ENCODE measurements around the gene CHMP1A.

Gene CHMP1A

GRCh38 chr16:89623511-89624261 lies 33.8 kb downstream of the CHMP1A start:
- no peak for DNase-seq (ENCODE audit: low spot score)

GRCh38 chr16:89621698-89622409 lies 35.7 kb downstream of the CHMP1A start:
- DNase-seq (ENCODE audit: low spot score), result no peak

GRCh38 chr16:89621136-89621697 lies 36.3 kb downstream of the CHMP1A start:
- DNase-seq (ENCODE audit: low spot score), result no peak

- DNase-seq (ENCODE audit: low spot score), result no peak
Measured at GRCh38 chr16:89620406-89620841, 37.1 kb downstream of the CHMP1A start.

- no peak for DNase-seq (ENCODE audit: low spot score)
Measured at GRCh38 chr16:89619840-89620239, 37.7 kb downstream of the CHMP1A start.

- DNase-seq (ENCODE audit: low spot score), result no peak
Measured at GRCh38 chr16:89618109-89618998, 39.2 kb downstream of the CHMP1A start.

- no peak for DNase-seq (ENCODE audit: low spot score)
Measured at GRCh38 chr16:89617036-89617435, 40.5 kb downstream of the CHMP1A start.

- no peak for DNase-seq (ENCODE audit: low spot score)
Measured at GRCh38 chr16:89616623-89617022, 40.9 kb downstream of the CHMP1A start.

GRCh38 chr16:89615596-89616090 lies 41.9 kb downstream of the CHMP1A start:
- peak; percentile 84 for DNase-seq (ENCODE audit: low spot score)

GRCh38 chr16:89615176-89615575 lies 42.3 kb downstream of the CHMP1A start:
- DNase-seq (ENCODE audit: low spot score), result no peak

GRCh38 chr16:89613954-89614459 lies 43.5 kb downstream of the CHMP1A start:
- DNase-seq (ENCODE audit: low spot score), result no peak

- DNase-seq (ENCODE audit: low spot score), result no peak
Measured at GRCh38 chr16:89613231-89613953, 44.1 kb downstream of the CHMP1A start, which contains the start of gene DPEP1. DPEP1 (plus strand) TSS chr16:89613642; CDS start chr16:89630411, 16,769 bp downstream.

- no peak for DNase-seq (ENCODE audit: low spot score)
Measured at GRCh38 chr16:89612415-89613166, 44.9 kb downstream of the CHMP1A start.

- DNase-seq (ENCODE audit: low spot score), result no peak
Measured at GRCh38 chr16:89610108-89610453, 47.4 kb downstream of the CHMP1A start.

- no peak for DNase-seq (ENCODE audit: low spot score)
Measured at GRCh38 chr16:89607937-89608740, 49.4 kb downstream of the CHMP1A start.

- no peak for DNase-seq (ENCODE audit: low spot score)
Measured at GRCh38 chr16:89607453-89607852, 50.1 kb downstream of the CHMP1A start.

- no peak for DNase-seq (ENCODE audit: low spot score)
Measured at GRCh38 chr16:89606006-89606405, 51.5 kb downstream of the CHMP1A start.

GRCh38 chr16:89605186-89605970 lies 52.1 kb downstream of the CHMP1A start:
- no peak for DNase-seq (ENCODE audit: low spot score)

- no peak for DNase-seq (ENCODE audit: low spot score)
Measured at GRCh38 chr16:89604764-89605163, 52.7 kb downstream of the CHMP1A start.

Data from ecto neural progenitor cell (in vitro differentiated cells).